Measurements from ENCODE around the gene CCDC146.
"Not testable (repeated sequence)": the region's sequence is repeated elsewhere in the genome, so short reads cannot be mapped to it uniquely, and the experiment has no call there.

The CCDC146 gene

DNA sequence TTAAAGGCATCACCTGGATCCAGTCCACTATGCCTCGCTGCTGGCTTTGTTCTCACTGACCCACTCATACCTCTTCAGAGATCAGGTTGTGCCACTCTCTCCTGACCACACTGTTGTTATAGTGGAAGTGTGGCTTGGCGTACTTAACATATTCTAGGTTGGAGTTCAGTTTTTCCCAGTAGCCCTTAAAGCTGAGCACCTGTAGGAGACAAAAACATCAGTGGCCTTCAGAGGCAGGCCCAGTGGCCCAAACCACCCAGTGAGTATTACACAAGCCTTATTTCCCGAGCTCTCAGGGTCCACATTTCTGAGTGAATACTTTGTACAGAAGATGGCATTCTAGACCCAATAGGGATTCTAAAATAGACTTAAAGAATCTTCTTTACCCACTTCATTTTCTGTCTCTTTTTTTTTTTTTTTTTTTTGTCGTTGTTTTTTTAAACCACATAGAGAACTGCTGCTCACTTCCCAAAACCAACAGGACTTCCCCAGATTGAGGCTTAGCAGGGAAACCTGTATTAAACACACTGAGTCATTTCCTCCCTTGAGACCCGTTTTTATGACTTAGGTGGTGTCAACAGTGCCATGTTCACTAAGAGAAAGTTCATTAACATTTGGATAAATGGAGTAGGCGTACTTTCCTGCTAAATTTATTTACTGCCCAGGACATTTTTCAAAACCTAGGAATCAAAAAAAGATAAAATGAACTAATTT is 207.9 kb downstream of the CCDC146 start:
- H3K27ac ChIP-seq, result peak overlapping the region; percentile 36

DNA sequence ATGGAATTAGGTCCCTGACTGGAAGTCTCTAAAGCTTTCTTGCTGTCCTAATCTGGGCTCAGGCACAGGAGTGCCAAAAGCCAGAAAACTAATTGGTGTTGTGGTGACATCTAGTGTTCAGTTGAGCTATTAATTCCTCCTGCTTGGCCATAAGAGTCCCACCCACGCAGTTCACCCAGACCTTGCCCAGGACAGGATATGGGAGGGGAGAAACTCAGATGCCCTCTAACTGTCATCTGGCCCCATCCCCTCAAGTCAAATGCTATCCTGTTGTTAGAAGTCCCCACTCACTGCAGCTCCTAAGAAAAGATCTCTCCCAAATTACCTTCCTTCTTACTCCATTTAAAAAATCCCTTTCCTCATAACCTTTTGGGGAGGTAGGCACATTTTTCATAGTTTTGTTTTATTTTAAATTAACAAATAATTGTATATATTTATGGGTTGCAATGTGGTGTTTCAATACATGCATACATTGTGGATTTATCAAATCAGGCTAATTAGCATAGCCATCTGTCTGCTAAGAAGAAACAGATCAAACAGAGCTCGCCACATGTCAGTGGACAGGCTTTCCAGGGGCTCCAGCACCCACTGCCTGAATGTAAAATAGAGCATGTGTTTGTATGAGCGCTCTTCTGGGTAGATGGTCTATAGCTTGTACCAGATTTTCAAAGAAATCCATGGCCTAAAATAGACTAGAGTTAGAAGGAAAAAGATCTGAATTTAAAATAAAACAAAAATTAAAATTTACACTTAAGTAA is 209.7 kb downstream of the CCDC146 start:
- no peaks in the 10 kb centered on the region for H3K27me3 ChIP-seq (ENCODE audit: control insufficient read depth, insufficient read depth, low read length)
- no peak overlapping the region for H3K27ac ChIP-seq
- no peaks in the 10 kb centered on the region for H3K36me3 ChIP-seq (ENCODE audit: control insufficient read depth, insufficient read depth, low read length)
- H3K4me3 ChIP-seq (ENCODE audit: low read depth, low read length), result no peak overlapping the region
- no peaks in the 10 kb centered on the region for H3K79me2 ChIP-seq
- no peak overlapping the region for H3K4me2 ChIP-seq (ENCODE audit: low read length)
- no peaks in the 10 kb centered on the region for H3K9me3 ChIP-seq (ENCODE audit: control insufficient read depth, low read length)
- H2AFZ ChIP-seq, result no peak overlapping the region
- H3K4me1 ChIP-seq, result no peaks in the 10 kb centered on the region
- TF ChIP-seq, protein P1, sequence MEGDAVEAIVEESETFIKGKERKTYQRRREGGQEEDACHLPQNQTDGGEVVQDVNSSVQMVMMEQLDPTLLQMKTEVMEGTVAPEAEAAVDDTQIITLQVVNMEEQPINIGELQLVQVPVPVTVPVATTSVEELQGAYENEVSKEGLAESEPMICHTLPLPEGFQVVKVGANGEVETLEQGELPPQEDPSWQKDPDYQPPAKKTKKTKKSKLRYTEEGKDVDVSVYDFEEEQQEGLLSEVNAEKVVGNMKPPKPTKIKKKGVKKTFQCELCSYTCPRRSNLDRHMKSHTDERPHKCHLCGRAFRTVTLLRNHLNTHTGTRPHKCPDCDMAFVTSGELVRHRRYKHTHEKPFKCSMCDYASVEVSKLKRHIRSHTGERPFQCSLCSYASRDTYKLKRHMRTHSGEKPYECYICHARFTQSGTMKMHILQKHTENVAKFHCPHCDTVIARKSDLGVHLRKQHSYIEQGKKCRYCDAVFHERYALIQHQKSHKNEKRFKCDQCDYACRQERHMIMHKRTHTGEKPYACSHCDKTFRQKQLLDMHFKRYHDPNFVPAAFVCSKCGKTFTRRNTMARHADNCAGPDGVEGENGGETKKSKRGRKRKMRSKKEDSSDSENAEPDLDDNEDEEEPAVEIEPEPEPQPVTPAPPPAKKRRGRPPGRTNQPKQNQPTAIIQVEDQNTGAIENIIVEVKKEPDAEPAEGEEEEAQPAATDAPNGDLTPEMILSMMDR (IDR thresholded peaks at IDR 0.05), result peak; percentile 51
- H3K9ac ChIP-seq, result no peak overlapping the region

More for the DNA sequence above, 207.9 kb downstream of the CCDC146 start:
- TF ChIP-seq, protein P1 (IDR thresholded peaks at IDR 0.05), result no peak
- Histone ChIP-seq H3K4me2 (ENCODE audit: low read length) (no peak overlapping the region), H3K79me2 (no peaks in the 10 kb centered on the region), H2AFZ (no peak overlapping the region), H3K4me3 (ENCODE audit: low read depth, low read length) (no peak overlapping the region), H3K9ac (no peak overlapping the region), H3K27me3 (ENCODE audit: control insufficient read depth, insufficient read depth, low read length) (no peaks in the 10 kb centered on the region), H3K36me3 (ENCODE audit: control insufficient read depth, insufficient read depth, low read length) (no peaks in the 10 kb centered on the region), H3K4me1 (no peaks in the 10 kb centered on the region), H3K9me3 (ENCODE audit: control insufficient read depth, low read length) (no peaks in the 10 kb centered on the region)

DNA sequence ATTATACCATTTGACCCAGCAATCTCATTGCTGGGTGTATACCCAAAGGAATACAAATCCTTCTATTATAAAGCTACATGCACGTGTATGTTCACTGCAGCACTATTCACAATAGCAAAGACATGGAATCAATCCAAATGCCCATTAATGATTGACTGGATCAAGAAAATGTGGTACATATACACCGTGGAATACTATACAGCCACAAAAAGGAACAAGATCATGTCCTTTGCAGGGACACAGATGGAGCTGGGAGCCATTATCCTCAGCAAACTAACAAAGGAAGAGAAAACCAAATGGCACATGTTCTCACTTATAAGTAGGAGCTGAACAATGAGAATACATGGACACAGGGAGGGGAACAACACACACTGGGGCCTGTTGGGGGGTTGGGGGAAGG is 211.6 kb downstream of the CCDC146 start:
- not testable (repeated sequence) for H3K27me3 ChIP-seq (ENCODE audit: control insufficient read depth, insufficient read depth, low read length); H3K9ac ChIP-seq; H3K27ac ChIP-seq; H3K4me2 ChIP-seq (ENCODE audit: low read length); H2AFZ ChIP-seq; H3K79me2 ChIP-seq; H3K9me3 ChIP-seq (ENCODE audit: control insufficient read depth, low read length); H3K4me1 ChIP-seq; H3K4me3 ChIP-seq (ENCODE audit: low read depth, low read length); H3K36me3 ChIP-seq (ENCODE audit: control insufficient read depth, insufficient read depth, low read length)

DNA sequence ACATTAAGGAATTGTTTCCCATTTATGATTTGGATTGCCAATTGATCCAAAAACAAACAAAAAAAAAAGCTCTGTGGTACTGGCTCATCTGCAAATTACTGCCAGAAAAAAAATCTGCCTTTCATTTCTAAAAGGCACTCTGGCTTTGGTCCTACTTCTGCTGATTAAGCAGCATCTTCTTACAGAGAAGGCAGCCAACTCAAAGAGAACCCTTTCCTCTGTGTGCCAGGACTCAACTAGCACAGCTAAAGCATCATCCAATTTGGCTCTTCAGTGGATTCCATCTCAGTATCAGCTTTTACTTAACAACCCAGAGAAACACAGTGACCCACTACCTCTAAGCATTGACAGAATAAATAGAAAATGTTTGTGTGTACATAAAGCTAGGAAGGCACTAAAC is 213.2 kb downstream of the CCDC146 start:
- Histone ChIP-seq H3K9ac (no peak overlapping the region), H3K27ac (no peak overlapping the region), H3K9me3 (ENCODE audit: control insufficient read depth, low read length) (no peaks in the 10 kb centered on the region), H3K4me2 (ENCODE audit: low read length) (no peak overlapping the region), H3K4me1 (peaks cover 7% of the 10 kb centered on the region), H3K27me3 (ENCODE audit: control insufficient read depth, insufficient read depth, low read length) (no peaks in the 10 kb centered on the region), H3K4me3 (ENCODE audit: low read depth, low read length) (no peak overlapping the region), H3K79me2 (no peaks in the 10 kb centered on the region), H3K36me3 (ENCODE audit: control insufficient read depth, insufficient read depth, low read length) (no peaks in the 10 kb centered on the region), H2AFZ (no peak overlapping the region)
- TF ChIP-seq, protein P1 (IDR thresholded peaks at IDR 0.05), result no peak

DNA sequence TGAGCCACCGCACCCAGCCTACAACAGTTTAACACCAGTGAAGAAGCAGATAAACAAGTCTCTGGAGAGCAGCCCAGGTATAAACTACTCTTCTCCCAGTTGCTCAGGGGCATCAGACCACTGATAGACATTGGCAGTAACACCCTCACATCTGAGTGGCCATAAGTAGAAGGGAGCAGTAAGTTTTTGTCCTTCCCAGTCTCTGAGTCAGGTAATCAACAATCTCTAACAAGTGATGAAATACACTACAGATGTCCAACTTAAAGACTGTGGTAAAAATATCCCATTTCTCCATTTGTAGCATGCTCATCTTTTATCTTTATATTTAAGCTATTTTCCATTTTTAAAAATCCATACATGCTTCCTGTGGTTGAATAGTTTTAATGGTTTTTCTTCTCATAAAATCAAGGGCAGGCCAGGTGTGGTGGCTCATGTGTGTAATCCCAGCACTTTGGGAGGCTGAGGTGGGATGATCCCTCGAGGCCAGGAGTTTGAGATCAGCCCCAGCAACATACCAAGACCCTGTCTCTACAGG is 215.1 kb downstream of the CCDC146 start:
- Histone ChIP-seq H3K27me3 (ENCODE audit: control insufficient read depth, insufficient read depth, low read length) (no peaks in the 10 kb centered on the region), H2AFZ (no peak overlapping the region), H3K9me3 (ENCODE audit: control insufficient read depth, low read length) (no peaks in the 10 kb centered on the region), H3K9ac (no peak overlapping the region), H3K36me3 (ENCODE audit: control insufficient read depth, insufficient read depth, low read length) (no peaks in the 10 kb centered on the region), H3K27ac (no peak overlapping the region), H3K79me2 (no peaks in the 10 kb centered on the region), H3K4me2 (ENCODE audit: low read length) (no peak overlapping the region), H3K4me3 (ENCODE audit: low read depth, low read length) (no peak overlapping the region), H3K4me1 (peaks cover 7% of the 10 kb centered on the region)
- TF ChIP-seq, protein P1 (IDR thresholded peaks at IDR 0.05), result no peak
